Endodermal cell (in vitro differentiated cells): Measurements from ENCODE around the gene FRMD3. TPM values are rescaled to one million over a fixed set of nuclear protein-coding genes. Genes with fewer than 3 reads are reported as not detected.

ENCODE experiments used
- DNase-seq: peaks from one replicate; pipeline ENCODE4 v3.0.0-alpha.2; 2017
- H3K27ac ChIP-seq: 2 replicates; pipeline ENCODE4 v1.5.1; 2013; ENCODE audit warnings: mild to moderate bottlenecking, low read depth, low read length, moderate library complexity
- H3K27me3 ChIP-seq: 2 replicates; pipeline ENCODE4 v1.6.1; 2013; ENCODE audit warnings: mild to moderate bottlenecking, low read length, moderate library complexity; ENCODE audit not compliant: insufficient read depth, control insufficient read depth, poor library complexity, severe bottlenecking
- H3K36me3 ChIP-seq: 2 replicates; pipeline ENCODE4 v1.7.0; 2013; ENCODE audit warnings: mild to moderate bottlenecking, low read length, moderate library complexity; ENCODE audit not compliant: control insufficient read depth, insufficient read depth
- H3K4me1 ChIP-seq: one replicate; pipeline ENCODE4 v1.7.0; 2013; ENCODE audit warnings: low read length; ENCODE audit not compliant: control insufficient read depth, insufficient read depth
- H3K4me3 ChIP-seq: 2 replicates; pipeline ENCODE4 v1.5.1; 2013; ENCODE audit warnings: mild to moderate bottlenecking, low read length, moderate library complexity
- H3K9ac ChIP-seq: 2 replicates; pipeline ENCODE4 v1.6.1; 2013; ENCODE audit warnings: mild to moderate bottlenecking, low read length, moderate library complexity; ENCODE audit not compliant: poor library complexity, severe bottlenecking; ENCODE audit errors: extremely low read depth
- H3K9me3 ChIP-seq: 2 replicates; pipeline ENCODE4 v1.6.1; 2013; ENCODE audit warnings: mild to moderate bottlenecking, low read length, moderate library complexity; ENCODE audit not compliant: control insufficient read depth
- H3K27ac Mint-ChIP-seq: 2 replicates; pipeline ENCODE4 v1.8.0; 2020; ENCODE audit warnings: mixed read lengths
- H3K27me3 Mint-ChIP-seq: 2 replicates; pipeline ENCODE4 v1.8.0; 2021; ENCODE audit warnings: mild to moderate bottlenecking, mixed read lengths; ENCODE audit not compliant: insufficient read depth
- H3K36me3 Mint-ChIP-seq: 2 replicates; pipeline ENCODE4 v1.8.0; 2020; ENCODE audit warnings: low read depth, mixed read lengths
- H3K4me1 Mint-ChIP-seq: 2 replicates; pipeline ENCODE4 v1.8.0; 2020; ENCODE audit warnings: mixed read lengths
- H3K4me3 Mint-ChIP-seq: 2 replicates; pipeline ENCODE4 v1.8.0; 2020; ENCODE audit warnings: mild to moderate bottlenecking, moderate library complexity, mixed read lengths
- H3K9me3 Mint-ChIP-seq: 2 replicates; pipeline ENCODE4 v1.8.0; 2020; ENCODE audit warnings: mild to moderate bottlenecking, mixed read lengths
- WGBS, 2 experiments: methylation state at CpG; one replicate each; pipeline versions ENCODE4 v1.1.5 to v1.1.7; 2013; ENCODE audit warnings: missing lambda C conversion rate in 2 of 2, mixed read lengths in 1 of 2; ENCODE audit not compliant: insufficient coverage in 1 of 2, insufficient read length in 1 of 2; 5-methylcytosine and 5-hydroxymethylcytosine counted together
- total RNA-seq, 2 donors: library from RNA; stranded (reverse); fragmentation: NEBNext Ultra II Directional in 1 of 2; extraction: Animal tissue kit (Norgen Biotek cat#: 25700) in 1 of 2; gene quantifications; 2 replicates in 1 of 2; 3 replicates in 1 of 2; pipeline ENCODE4 v1.2.1, GENCODE V29; 2021
- TF ChIP-seq, protein P1 (sequence below): fragments of 200-600 bp; sonication (generic); conservative IDR thresholded peaks from 2 replicates; pipeline ENCODE4 v1.5.0; 2021; ENCODE audit warnings: antibody characterized with exemption, mild to moderate bottlenecking

FRMD3 gene
- total RNA-seq, 2 donors from 2014 or later = 0.13 to 0.35 TPM

- Mint-ChIP-seq H3K27ac (no peak overlapping the region), H3K4me3 (no peak overlapping the region), H3K36me3 (no peaks in the 10 kb centered on the region), H3K4me1 (no peaks in the 10 kb centered on the region), H3K27me3 (no peaks in the 10 kb centered on the region), H3K9me3 (peaks cover 5% of the 10 kb centered on the region)
- H3K27me3 ChIP-seq = no peaks in the 10 kb centered on the region
- 70% methylated on average over 1 of the region's 1 CpG; no CpG with 5 or more reads in 1 of the 2 experiments for WGBS, 2 experiments
- no peak for DNase-seq
- H3K9me3 ChIP-seq = no peaks in the 10 kb centered on the region
- no peak overlapping the region for H3K4me3 ChIP-seq
- TF ChIP-seq, protein P1, sequence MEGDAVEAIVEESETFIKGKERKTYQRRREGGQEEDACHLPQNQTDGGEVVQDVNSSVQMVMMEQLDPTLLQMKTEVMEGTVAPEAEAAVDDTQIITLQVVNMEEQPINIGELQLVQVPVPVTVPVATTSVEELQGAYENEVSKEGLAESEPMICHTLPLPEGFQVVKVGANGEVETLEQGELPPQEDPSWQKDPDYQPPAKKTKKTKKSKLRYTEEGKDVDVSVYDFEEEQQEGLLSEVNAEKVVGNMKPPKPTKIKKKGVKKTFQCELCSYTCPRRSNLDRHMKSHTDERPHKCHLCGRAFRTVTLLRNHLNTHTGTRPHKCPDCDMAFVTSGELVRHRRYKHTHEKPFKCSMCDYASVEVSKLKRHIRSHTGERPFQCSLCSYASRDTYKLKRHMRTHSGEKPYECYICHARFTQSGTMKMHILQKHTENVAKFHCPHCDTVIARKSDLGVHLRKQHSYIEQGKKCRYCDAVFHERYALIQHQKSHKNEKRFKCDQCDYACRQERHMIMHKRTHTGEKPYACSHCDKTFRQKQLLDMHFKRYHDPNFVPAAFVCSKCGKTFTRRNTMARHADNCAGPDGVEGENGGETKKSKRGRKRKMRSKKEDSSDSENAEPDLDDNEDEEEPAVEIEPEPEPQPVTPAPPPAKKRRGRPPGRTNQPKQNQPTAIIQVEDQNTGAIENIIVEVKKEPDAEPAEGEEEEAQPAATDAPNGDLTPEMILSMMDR = no peak
- no peaks in the 10 kb centered on the region for H3K36me3 ChIP-seq
- H3K9ac ChIP-seq = no peak overlapping the region
- no peaks in the 10 kb centered on the region for H3K4me1 ChIP-seq
- H3K27ac ChIP-seq = no peak overlapping the region
Observed at GRCh38 chr9:83418283-83418682, 119.9 kb downstream of the FRMD3 start.

DNA sequence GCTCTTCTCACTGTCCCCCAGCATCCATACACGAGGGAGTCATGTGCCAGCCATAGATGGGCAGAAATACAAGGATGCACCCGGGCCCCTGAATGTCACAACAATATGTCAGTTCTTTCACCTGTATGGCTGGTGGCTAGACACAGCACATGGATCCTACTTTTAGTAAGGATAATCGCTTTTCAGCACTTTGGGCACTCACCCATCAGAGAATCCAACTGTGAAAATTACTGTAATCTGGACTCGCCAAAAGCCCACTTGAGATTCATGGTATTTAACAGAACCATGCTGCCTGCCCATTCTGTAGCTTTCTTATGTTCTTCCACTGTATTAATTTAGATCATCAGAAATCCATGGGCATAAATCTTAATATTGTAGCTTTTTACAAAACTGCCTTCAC, 124.8 kb downstream of the FRMD3 start:
- 88 to 100% methylated on average over 4 of the region's 4 CpGs for WGBS, 2 experiments
- Histone ChIP-seq H3K36me3 (no peaks in the 10 kb centered on the region), H3K27ac (no peak overlapping the region), H3K4me1 (no peaks in the 10 kb centered on the region), H3K9me3 (no peaks in the 10 kb centered on the region), H3K9ac (no peak overlapping the region), H3K27me3 (no peaks in the 10 kb centered on the region), H3K4me3 (no peak overlapping the region)
- H3K27ac Mint-ChIP-seq = no peak overlapping the region
- H3K4me3 Mint-ChIP-seq = no peak overlapping the region
- peaks cover 2% of the 10 kb centered on the region for H3K9me3 Mint-ChIP-seq
- peaks cover 2% of the 10 kb centered on the region for H3K27me3 Mint-ChIP-seq
- TF ChIP-seq, protein P1 = no peak
- DNase-seq = no peak
- H3K36me3 Mint-ChIP-seq = no peaks in the 10 kb centered on the region
- H3K4me1 Mint-ChIP-seq = no peaks in the 10 kb centered on the region

- H3K27ac Mint-ChIP-seq = no peak overlapping the region
- WGBS, 2 experiments = 89 to 90% methylated on average over 2 to 5 of the region's 5 CpGs
- peaks cover 2% of the 10 kb centered on the region for H3K27me3 Mint-ChIP-seq
- Histone ChIP-seq H3K36me3 (no peaks in the 10 kb centered on the region), H3K4me3 (no peak overlapping the region), H3K27ac (no peak overlapping the region), H3K4me1 (no peaks in the 10 kb centered on the region), H3K27me3 (no peaks in the 10 kb centered on the region), H3K9me3 (no peaks in the 10 kb centered on the region), H3K9ac (no peak overlapping the region)
- H3K36me3 Mint-ChIP-seq = no peaks in the 10 kb centered on the region
- no peak overlapping the region for H3K4me3 Mint-ChIP-seq
- H3K9me3 Mint-ChIP-seq = peaks cover 2% of the 10 kb centered on the region
- no peaks in the 10 kb centered on the region for H3K4me1 Mint-ChIP-seq
- TF ChIP-seq, protein P1 = no peak
- DNase-seq = no peak
Observed at GRCh38 chr9:83410701-83411100, 127.5 kb downstream of the FRMD3 start.
